Mammary epithelial cell (primary cell): ENCODE data around the gene ATAD3B.
"Not testable (repeated sequence)": the region's sequence is repeated elsewhere in the genome, so short reads cannot be mapped to it uniquely, and the experiment has no call there.

Source experiments
- CTCF ChIP-seq, 2 donors: IDR thresholded peaks in 1 of 2; conservative IDR thresholded peaks in 1 of 2; 2 replicates each; pipeline ENCODE4 v1.5.1; 2011 to 2012; ENCODE audit warnings: inconsistent platforms in 2 of 2, low read length in 2 of 2, mild to moderate bottlenecking in 2 of 2, control low read depth in 1 of 2, low read depth in 1 of 2; ENCODE audit not compliant: insufficient read depth in 1 of 2; ENCODE audit errors: extremely low read depth in 1 of 2
- EZH2 ChIP-seq: IDR thresholded peaks from 2 replicates; pipeline ENCODE4 v1.6.1; 2012; ENCODE audit warnings: low read length, inconsistent platforms, borderline replicate concordance

- not testable (repeated sequence) for TF ChIP-seq CTCF (conservative IDR thresholded peaks at IDR 0.05 in 1 of 2, IDR thresholded peaks at IDR 0.05 in 1 of 2; ENCODE audit: extremely low read depth in 1 of 2, insufficient read depth in 1 of 2, low read depth in 1 of 2, low read length in 2 of 2); EZH2
These were observed 22.7 kb downstream of the ATAD3B start for GRCh38 chr1:1494311-1494710.
